Eye (tissue), 1 donor: ENCODE data around the gene UBE2L3.
A peak's percentile ranks its signal among the peaks of the same experiment; 100 is the strongest.
"Not testable (repeated sequence)": the region's sequence is repeated elsewhere in the genome, so short reads cannot be mapped to it uniquely, and the experiment has no call there.

Experiments
- DNase-seq: peaks from one replicate; pipeline ENCODE4 v3.0.0-alpha.2; 2015

UBE2L3 gene

GRCh38 chr22:21573293-21573734, 5.8 kb downstream of the UBE2L3 start:
- DNase-seq = no peak

GRCh38 chr22:21573750-21574494, 6.4 kb downstream of the UBE2L3 start:
- no peak for DNase-seq

GRCh38 chr22:21579474-21579851, 11.9 kb downstream of the UBE2L3 start:
- DNase-seq = no peak

- DNase-seq = not testable (repeated sequence)
Measured at GRCh38 chr22:21580623-21581007, 13.1 kb downstream of the UBE2L3 start.

GRCh38 chr22:21581009-21581713, 13.6 kb downstream of the UBE2L3 start:
- DNase-seq = not testable (repeated sequence)

- DNase-seq = no peak
Measured at GRCh38 chr22:21582801-21583740, 15.6 kb downstream of the UBE2L3 start.

- no peak for DNase-seq
Measured at GRCh38 chr22:21585389-21585788, 17.9 kb downstream of the UBE2L3 start.

GRCh38 chr22:21587803-21588611, 20.5 kb downstream of the UBE2L3 start:
- DNase-seq = no peak

GRCh38 chr22:21589396-21589795, 21.9 kb downstream of the UBE2L3 start:
- DNase-seq = no peak

- DNase-seq = no peak
Measured at GRCh38 chr22:21590809-21591641, 23.5 kb downstream of the UBE2L3 start.

- no peak for DNase-seq
Measured at GRCh38 chr22:21591695-21592094, 24.2 kb downstream of the UBE2L3 start.

- DNase-seq = no peak
Measured at GRCh38 chr22:21592422-21592821, 24.9 kb downstream of the UBE2L3 start.

GRCh38 chr22:21593406-21594232, 26.1 kb downstream of the UBE2L3 start:
- DNase-seq = peak; percentile 18

- no peak for DNase-seq
Measured at GRCh38 chr22:21594865-21595452, 27.4 kb downstream of the UBE2L3 start.

GRCh38 chr22:21596356-21597135, 29.0 kb downstream of the UBE2L3 start:
- DNase-seq = not testable (repeated sequence)

- no peak for DNase-seq
Measured at GRCh38 chr22:21598302-21598701, 30.8 kb downstream of the UBE2L3 start.

- DNase-seq = no peak
Measured at GRCh38 chr22:21599053-21599893, 31.8 kb downstream of the UBE2L3 start.

- DNase-seq = no peak
Measured at GRCh38 chr22:21602579-21602978, 35.1 kb downstream of the UBE2L3 start.
